GM12872 (cell line): Measurements from ENCODE around the gene IFI27L2.

ENCODE experiments used
- TF ChIP-seq, protein P1 (sequence below): IDR thresholded peaks from 3 replicates; pipeline ENCODE4 v1.5.1; 2011; ENCODE audit warnings: low read depth, mild to moderate bottlenecking, low read length, moderate library complexity; ENCODE audit not compliant: insufficient read depth

IFI27L2 gene

DNA sequence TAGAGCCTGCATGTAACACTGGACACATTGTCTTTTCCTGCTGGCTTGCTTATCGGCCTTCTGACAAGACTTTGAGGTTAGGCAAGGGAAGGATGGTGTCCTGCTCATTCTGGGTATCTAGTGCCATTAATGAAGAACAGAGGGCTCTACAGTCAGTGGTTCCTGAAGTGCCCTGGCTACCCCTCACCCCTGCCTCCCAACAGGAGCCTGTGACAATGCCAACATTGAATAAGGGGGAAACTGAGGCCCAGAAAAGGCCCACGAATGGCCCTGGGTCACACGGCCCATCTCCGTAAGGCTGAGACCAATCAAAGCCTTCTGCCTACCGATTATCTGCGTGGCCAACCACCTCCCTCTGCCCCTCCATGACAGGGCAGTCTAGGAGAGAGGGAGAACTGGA is 2.1 kb downstream of the IFI27L2 start:
- TF ChIP-seq, protein P1, sequence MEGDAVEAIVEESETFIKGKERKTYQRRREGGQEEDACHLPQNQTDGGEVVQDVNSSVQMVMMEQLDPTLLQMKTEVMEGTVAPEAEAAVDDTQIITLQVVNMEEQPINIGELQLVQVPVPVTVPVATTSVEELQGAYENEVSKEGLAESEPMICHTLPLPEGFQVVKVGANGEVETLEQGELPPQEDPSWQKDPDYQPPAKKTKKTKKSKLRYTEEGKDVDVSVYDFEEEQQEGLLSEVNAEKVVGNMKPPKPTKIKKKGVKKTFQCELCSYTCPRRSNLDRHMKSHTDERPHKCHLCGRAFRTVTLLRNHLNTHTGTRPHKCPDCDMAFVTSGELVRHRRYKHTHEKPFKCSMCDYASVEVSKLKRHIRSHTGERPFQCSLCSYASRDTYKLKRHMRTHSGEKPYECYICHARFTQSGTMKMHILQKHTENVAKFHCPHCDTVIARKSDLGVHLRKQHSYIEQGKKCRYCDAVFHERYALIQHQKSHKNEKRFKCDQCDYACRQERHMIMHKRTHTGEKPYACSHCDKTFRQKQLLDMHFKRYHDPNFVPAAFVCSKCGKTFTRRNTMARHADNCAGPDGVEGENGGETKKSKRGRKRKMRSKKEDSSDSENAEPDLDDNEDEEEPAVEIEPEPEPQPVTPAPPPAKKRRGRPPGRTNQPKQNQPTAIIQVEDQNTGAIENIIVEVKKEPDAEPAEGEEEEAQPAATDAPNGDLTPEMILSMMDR: no peak

DNA sequence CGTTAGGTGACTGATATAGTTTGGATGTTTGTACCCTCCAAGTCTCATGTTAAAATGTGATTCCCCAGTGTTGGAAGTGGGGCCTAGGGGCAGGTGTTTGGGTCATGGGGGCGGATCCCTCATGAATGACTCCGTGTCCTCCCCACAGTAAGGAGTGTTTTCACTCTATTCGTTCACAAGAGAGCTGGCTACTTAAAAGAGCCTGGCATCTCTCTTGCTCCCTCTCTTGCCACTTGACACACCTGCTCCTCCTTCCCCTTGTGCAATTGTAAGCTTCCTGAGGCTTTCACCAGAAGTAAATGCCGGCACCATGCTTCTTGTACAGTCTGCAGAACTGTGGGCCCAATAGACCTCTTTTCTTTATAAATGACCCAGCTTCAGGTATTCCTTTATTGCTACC is 2.6 kb downstream of the IFI27L2 start:
- TF ChIP-seq, protein P1: no peak

DNA sequence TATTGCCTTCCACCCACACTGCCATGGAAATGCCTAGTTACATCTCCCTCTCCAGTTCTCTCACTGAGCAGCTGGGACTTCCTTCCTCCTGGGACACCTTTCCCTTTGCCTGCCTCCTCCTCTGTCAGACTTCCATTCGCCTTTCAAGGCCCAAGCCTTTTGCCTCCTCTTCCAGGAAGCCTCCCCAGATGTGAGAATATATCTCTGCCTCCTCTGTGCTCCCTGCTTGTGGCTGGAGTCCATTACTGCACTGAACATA is 3.1 kb downstream of the IFI27L2 start:
- TF ChIP-seq, protein P1: no peak

DNA sequence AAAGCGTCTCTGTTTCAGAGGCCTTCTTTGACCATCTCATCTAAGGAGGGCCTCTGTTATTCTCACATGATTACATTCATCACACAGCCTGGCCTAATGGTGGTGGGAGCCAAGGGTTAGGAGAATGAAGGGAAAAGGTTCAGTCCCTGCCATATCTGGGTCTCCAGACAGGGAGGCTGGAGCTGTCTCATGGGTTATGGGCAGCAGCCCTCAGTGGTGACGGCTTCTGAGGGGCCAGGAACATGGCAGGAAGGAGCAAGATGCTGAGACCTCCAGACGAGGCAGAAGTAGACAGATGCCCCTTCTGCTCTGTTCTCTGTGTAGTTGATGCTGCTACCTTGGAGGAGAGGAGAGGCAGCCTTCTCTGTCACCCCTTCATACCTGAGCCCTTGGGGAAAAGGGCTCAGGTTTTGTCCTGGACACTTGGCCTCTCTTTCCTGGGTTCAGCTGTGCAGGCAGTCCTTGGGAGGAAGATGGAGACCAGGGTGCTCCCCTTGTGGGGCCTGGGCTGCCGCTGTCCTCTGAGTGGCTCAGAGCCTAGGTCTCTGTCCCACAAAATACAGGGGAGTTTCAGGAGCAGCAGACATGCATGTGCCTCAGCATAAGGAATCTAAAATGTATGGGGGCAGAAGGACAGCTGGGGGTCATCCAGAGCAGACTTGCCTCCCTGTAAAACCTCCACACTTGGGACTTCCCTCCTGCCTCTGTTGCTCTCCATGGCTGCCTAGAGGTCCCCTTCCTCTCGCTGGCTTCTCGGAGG is 3.6 kb downstream of the IFI27L2 start:
- TF ChIP-seq, protein P1: no peak

DNA sequence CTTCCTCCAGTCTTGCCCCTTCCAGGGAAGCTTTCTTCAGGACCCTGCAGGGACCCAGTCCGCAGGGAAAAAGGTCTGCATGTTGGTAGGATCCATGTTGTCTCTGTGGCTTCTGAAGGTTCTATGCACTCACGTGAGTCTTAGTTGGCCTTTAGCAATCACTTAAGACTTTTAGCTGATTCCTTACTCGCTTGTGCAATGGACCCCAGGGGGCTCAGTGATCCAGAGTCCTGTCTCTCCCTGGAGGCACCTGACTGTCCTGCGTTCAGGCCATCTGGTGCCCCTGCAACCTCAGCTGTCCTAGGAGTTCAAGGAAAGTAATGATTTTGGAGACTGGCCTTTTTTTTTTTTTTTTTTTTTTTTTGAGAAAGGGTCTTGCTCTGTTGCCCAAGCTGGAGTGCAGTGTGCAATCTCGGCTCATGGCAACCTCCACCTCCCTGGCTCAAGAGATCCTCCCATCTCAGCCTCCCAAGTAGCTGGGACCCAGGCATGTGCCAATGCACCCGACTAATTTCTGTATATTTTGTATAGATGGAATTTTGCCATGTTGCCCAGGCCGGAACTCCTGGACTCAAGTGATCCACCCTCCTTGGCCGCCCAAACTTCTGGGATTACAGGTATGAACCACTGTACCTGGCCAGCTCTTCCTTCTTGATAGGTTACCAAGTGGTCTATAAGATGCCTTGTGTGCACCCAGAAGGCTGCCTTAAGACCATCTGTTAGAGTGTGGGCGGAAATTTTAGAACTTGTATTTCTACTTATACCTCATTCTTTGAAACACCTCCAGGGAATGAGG is 4.6 kb downstream of the IFI27L2 start:
- TF ChIP-seq, protein P1: no peak

DNA sequence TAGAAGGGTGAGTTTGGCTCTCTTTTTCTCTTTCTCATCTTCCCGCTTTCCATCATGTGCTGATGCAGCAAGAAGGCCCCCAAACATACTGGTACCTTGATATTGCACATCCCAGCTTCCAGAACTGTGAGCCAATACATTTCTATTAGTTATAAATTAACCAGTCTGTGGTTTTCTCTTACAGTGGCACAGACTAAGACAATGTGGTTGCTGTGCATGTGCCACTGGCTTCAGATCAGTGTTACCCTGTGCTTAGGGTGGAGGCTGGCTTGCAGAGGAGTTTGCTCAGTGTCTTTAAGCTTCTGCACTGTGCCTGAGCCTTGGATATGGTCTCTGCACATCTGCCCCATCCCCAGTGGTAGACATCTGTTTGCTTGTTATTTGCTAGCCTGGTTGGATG is 5.5 kb downstream of the IFI27L2 start:
- TF ChIP-seq, protein P1: no peak

DNA sequence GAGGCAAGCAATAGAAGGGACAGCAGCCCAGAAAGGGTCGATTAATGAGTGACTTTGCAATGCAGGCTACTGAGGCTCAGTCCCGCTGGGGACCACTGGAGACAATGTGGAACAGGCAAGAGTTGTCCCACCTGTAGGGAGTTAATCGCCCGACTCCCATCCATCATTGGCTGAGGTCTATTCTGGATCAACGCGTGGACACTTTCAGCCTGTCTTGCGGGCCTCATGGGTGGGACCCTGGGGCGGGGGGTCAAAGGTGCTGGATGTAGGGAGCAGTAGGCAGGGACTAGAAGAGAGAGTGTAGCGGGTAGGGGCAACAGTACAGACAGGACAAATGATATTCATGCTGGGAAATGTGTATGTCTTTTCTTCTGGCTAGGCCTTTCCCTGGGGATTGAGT is 6.1 kb downstream of the IFI27L2 start:
- TF ChIP-seq, protein P1: no peak
